Spleen (tissue), 11 donors: Measurements from ENCODE around the gene CYB5A. TPM values are rescaled to one million over a fixed set of nuclear protein-coding genes. Genes with fewer than 3 reads are reported as not detected.

ENCODE experiments used
- DNase-seq: peaks from one replicate; pipeline ENCODE4 v3.0.0-alpha.2; 2020
- H3K27ac ChIP-seq, 8 donors: fragments of 200-600 bp; sonication (generic) in 7 of 8; 1 replicate in 4 of 8; 2 replicates in 4 of 8; pipeline versions ENCODE4 v1.5.0 to v1.8.0; 2016 to 2021; ENCODE audit warnings: inconsistent platforms in 4 of 8, mild to moderate bottlenecking in 4 of 8, moderate library complexity in 1 of 8
- H3K27me3 ChIP-seq, 7 donors: fragments of 200-600 bp; sonication (generic) in 6 of 7; replicated peaks in 1 of 7; 1 replicate in 4 of 7; 2 replicates in 3 of 7; pipeline versions ENCODE4 v1.5.0 to v1.8.0; 2016 to 2021; ENCODE audit warnings: inconsistent platforms in 3 of 7, mild to moderate bottlenecking in 1 of 7
- H3K36me3 ChIP-seq, 6 donors: fragments of 200-600 bp; sonication (generic) in 5 of 6; 1 replicate in 4 of 6; 2 replicates in 2 of 6; pipeline versions ENCODE4 v1.5.0 to v1.8.0; 2016 to 2021; ENCODE audit warnings: inconsistent platforms in 2 of 6
- H3K4me1 ChIP-seq, 6 donors: fragments of 200-600 bp; sonication (generic) in 5 of 6; 1 replicate in 3 of 6; 2 replicates in 3 of 6; pipeline versions ENCODE4 v1.5.0 to v1.8.0; 2016 to 2021; ENCODE audit warnings: inconsistent platforms in 3 of 6
- H3K4me3 ChIP-seq, 8 donors: fragments of 200-600 bp; sonication (generic) in 7 of 8; 1 replicate in 4 of 8; 2 replicates in 4 of 8; pipeline versions ENCODE4 v1.5.0 to v1.8.0; 2016 to 2021; ENCODE audit warnings: inconsistent platforms in 4 of 8, mild to moderate bottlenecking in 4 of 8, moderate library complexity in 2 of 8
- H3K9me3 ChIP-seq, 8 donors: fragments of 200-600 bp; sonication (generic) in 7 of 8; 1 replicate in 4 of 8; 2 replicates in 4 of 8; pipeline versions ENCODE4 v1.5.0 to v1.8.0; 2016 to 2021; ENCODE audit warnings: inconsistent platforms in 4 of 8
- CTCF ChIP-seq, 11 experiments: fragments of 200-600 bp in 7 of 11; fragments of 450-650 bp in 4 of 11; sonication (generic) in 4 of 11; IDR thresholded peaks in 8 of 11; conservative IDR thresholded peaks in 3 of 11; 1 replicate in 7 of 11; 2 replicates in 4 of 11; pipeline versions ENCODE4 v1.4.0 to v1.8.0; 2016 to 2021; ENCODE audit warnings: antibody characterized with exemption in 11 of 11, inconsistent platforms in 4 of 11, mild to moderate bottlenecking in 1 of 11
- POLR2A ChIP-seq, 3 donors: fragments of 450-650 bp; IDR thresholded peaks; one replicate each; pipeline ENCODE4 v1.5.1; 2017; ENCODE audit warnings: antibody characterized with exemption in 3 of 3, mild to moderate bottlenecking in 1 of 3
- POLR2AphosphoS5 ChIP-seq, 3 donors: sonication (generic); formaldehyde crosslinking; IDR thresholded peaks; one replicate each; pipeline ENCODE4 v1.5.1; 2017; ENCODE audit warnings: antibody characterized with exemption in 3 of 3
- WGBS, 5 donors: extraction: QIAGEN DNeasy Blood & Tissue Kit in 3 of 5; methylation state at CpG; one replicate each; pipeline versions ENCODE4 v1.1.5 to v1.1.7; 2013 to 2018; 5-methylcytosine and 5-hydroxymethylcytosine counted together
- intact Hi-C: fragments of 100-400 bp; cut with DNase I; formaldehyde crosslinking; loops from one replicate; pipeline ENCODE4 v1.15.0; 2023; ENCODE audit warnings: low total_unique reads
- polyA plus RNA-seq, 3 donors: library from polyadenylated mRNA; stranded (reverse); fragments of 200-250 nt; gene quantifications; one replicate each; pipeline ENCODE4 v1.2.1, GENCODE V29; 2013
- total RNA-seq, 7 donors: library from RNA; depleted of rRNA in 3 of 7; stranded (reverse); fragments of >200 nt in 3 of 7; fragmentation: NEBNext Ultra II Directional in 4 of 7; extraction: Animal tissue kit (Norgen Biotek cat#: 25700) in 4 of 7; gene quantifications; one replicate each; pipeline versions ENCODE4 v1.1.0 to v1.2.1, GENCODE V29; 2016 to 2021
- donor health status: healthy with polysubstance abuse.
- donor health status: DM: no; HTN: no; CAD: no; lungs with moderate emphysema.
- donor health status: DM: no; HTN: no; CAD: no.
- donor health status: Bipolar disorder and iron deficiency.
- donor health status: healthy.
- donor health status: DM: no; HTN: no; CAD: no.
- donor health status: DM: yes; HTN: yes; CAD: no.

Gene CYB5A
- total and polyA plus RNA-seq, 10 donors = 54.6 to 137 (median 111) TPM

GRCh38 chr18:74219056-74219455, 72.7 kb downstream of the CYB5A start:
- 96 to 98% (median 96%) methylated on average over 10 of the region's 10 CpGs for WGBS, 5 donors

GRCh38 chr18:74217476-74218143, 74.2 kb downstream of the CYB5A start:
- intact Hi-C loops = no loop called here
- Histone ChIP-seq H3K36me3 (no peaks in the 10 kb centered on the region), H3K4me3 (no peak overlapping the region), H3K27me3 (peaks cover 0 to 10% (median 0%) of the 10 kb centered on the region in 7 donors), H3K9me3 (no peaks in the 10 kb centered on the region), H3K4me1 (no peaks in the 10 kb centered on the region), H3K27ac (no peak overlapping the region)
- TF ChIP-seq CTCF (IDR thresholded peaks at IDR 0.05 in 8 of 11, conservative IDR thresholded peaks at IDR 0.05 in 3 of 11) = no peak
- TF ChIP-seq POLR2AphosphoS5 (IDR thresholded peaks at IDR 0.05) = no peak
- TF ChIP-seq POLR2A (IDR thresholded peaks at IDR 0.05) = no peak
- no peak for DNase-seq
- WGBS, 5 donors = 66 to 83% (median 73%) methylated on average over 7 of the region's 7 CpGs

More at GRCh38 chr18:74219056-74219455, 72.7 kb downstream of the CYB5A start:
- no peak overlapping the region for H3K27ac ChIP-seq
- TF ChIP-seq POLR2AphosphoS5 (IDR thresholded peaks at IDR 0.05) (no peak), CTCF (IDR thresholded peaks at IDR 0.05 in 8 of 11, conservative IDR thresholded peaks at IDR 0.05 in 3 of 11) (no peak), POLR2A (IDR thresholded peaks at IDR 0.05) (no peak)
- H3K4me3 ChIP-seq = no peak overlapping the region
- no peaks in the 10 kb centered on the region for H3K9me3 ChIP-seq
- DNase-seq = no peak
- H3K27me3 ChIP-seq = peaks cover 0 to 9% (median 0%) of the 10 kb centered on the region in 7 donors
- H3K4me1 ChIP-seq = no peaks in the 10 kb centered on the region
- intact Hi-C loops = no loop called here
- no peaks in the 10 kb centered on the region for H3K36me3 ChIP-seq

GRCh38 chr18:74216661-74217110, 75.1 kb downstream of the CYB5A start:
- Histone ChIP-seq H3K9me3 (no peaks in the 10 kb centered on the region), H3K36me3 (no peaks in the 10 kb centered on the region), H3K4me1 (no peaks in the 10 kb centered on the region), H3K4me3 (no peak overlapping the region), H3K27me3 (peaks cover 0 to 10% (median 0%) of the 10 kb centered on the region in 7 donors), H3K27ac (no peak overlapping the region)
- no peak for DNase-seq
- TF ChIP-seq POLR2A (IDR thresholded peaks at IDR 0.05) = no peak
- no peak for TF ChIP-seq POLR2AphosphoS5 (IDR thresholded peaks at IDR 0.05)
- no peak for TF ChIP-seq CTCF (IDR thresholded peaks at IDR 0.05 in 8 of 11, conservative IDR thresholded peaks at IDR 0.05 in 3 of 11)
- intact Hi-C loops = no loop called here
- 89 to 95% (median 93%) methylated on average over 3 of the region's 3 CpGs for WGBS, 5 donors

- intact Hi-C loops = no loop called here
- Histone ChIP-seq H3K27me3 (peaks cover 0 to 10% (median 0%) of the 10 kb centered on the region in 7 donors), H3K4me3 (no peak overlapping the region), H3K9me3 (no peaks in the 10 kb centered on the region), H3K36me3 (no peaks in the 10 kb centered on the region), H3K4me1 (no peaks in the 10 kb centered on the region), H3K27ac (no peak overlapping the region)
- DNase-seq = no peak
- TF ChIP-seq POLR2A (IDR thresholded peaks at IDR 0.05) (no peak), POLR2AphosphoS5 (IDR thresholded peaks at IDR 0.05) (no peak), CTCF (IDR thresholded peaks at IDR 0.05 in 8 of 11, conservative IDR thresholded peaks at IDR 0.05 in 3 of 11) (no peak)
- 0 to 53% (median 39%) methylated on average over 1 of the region's 1 CpG for WGBS, 5 donors
Measured at GRCh38 chr18:74215863-74216262, 75.9 kb downstream of the CYB5A start.
